ENCODE data around the gene LAIR1. TPM values are rescaled to one million over a fixed set of nuclear protein-coding genes. Genes with fewer than 3 reads are reported as not detected.

Gene LAIR1
- polyA plus RNA-seq, 1 of the 3 experiments (the other 2 are of a cell fraction): not detected

DNA sequence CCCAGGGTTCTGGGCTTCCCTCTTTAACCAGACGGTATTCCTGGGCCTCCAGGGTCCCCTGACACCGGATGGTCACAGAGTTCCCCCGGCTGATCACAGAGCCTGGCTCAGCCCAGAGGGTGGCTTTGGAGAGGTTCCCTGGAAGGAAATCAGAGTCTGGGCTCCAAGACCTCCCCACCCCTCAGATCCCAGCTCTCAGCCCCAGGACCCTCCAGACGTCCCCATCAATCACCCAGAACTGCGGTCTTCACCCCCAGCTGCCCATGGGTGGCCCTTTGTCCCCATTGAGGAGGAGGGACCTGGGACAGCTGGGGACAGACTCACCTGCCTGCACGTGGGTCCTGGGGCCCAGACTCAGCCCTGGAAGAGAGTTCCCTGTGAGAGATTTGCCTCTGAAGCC is 52.7 kb downstream of the LAIR1 start (continued):
- TF ChIP-seq CTCF (IDR thresholded peaks at IDR 0.05) (no peak), ZBTB33 (IDR thresholded peaks at IDR 0.05; ENCODE audit: borderline replicate concordance, low read depth) (no peak), TAF1 (IDR thresholded peaks at IDR 0.05; ENCODE audit: borderline replicate concordance, low read depth, low read length) (no peak), NFIC (IDR thresholded peaks at IDR 0.05; ENCODE audit: borderline replicate concordance) (no peak), YY1 (IDR thresholded peaks at IDR 0.05; ENCODE audit: low read depth) (no peak)
- TF ChIP-seq, protein P1, sequence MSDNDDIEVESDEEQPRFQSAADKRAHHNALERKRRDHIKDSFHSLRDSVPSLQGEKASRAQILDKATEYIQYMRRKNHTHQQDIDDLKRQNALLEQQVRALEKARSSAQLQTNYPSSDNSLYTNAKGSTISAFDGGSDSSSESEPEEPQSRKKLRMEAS (IDR thresholded peaks at IDR 0.05; ENCODE audit: low read depth): no peak

GRCh38 chr19:54311486-54311885 is 53.2 kb downstream of the LAIR1 start:
- ChIA-PET CTCF (interaction anchor here (1.0 to 1.9 kb wide), 2 partner anchors 9 to 13 kb away, joined by 3 to 12 read pairs; no protein-coding TSS in a partner anchor), POLR2A (no interaction called here)
- no peak for DNase-seq
- H3K79me2 ChIP-seq (ENCODE audit: insufficient read depth): no peaks in the 10 kb centered on the region
- H3K9ac ChIP-seq: no peak overlapping the region
- WGBS (ENCODE audit: low lambda C conversion rate): 3% methylated on average over 5 of the region's 5 CpGs
- H3F3A ChIP-seq (replicated peaks; ENCODE audit: insufficient read depth): no peaks in the 10 kb centered on the region
- no peak for TF ChIP-seq CTCF (IDR thresholded peaks at IDR 0.05)
- TF ChIP-seq, protein P2, sequence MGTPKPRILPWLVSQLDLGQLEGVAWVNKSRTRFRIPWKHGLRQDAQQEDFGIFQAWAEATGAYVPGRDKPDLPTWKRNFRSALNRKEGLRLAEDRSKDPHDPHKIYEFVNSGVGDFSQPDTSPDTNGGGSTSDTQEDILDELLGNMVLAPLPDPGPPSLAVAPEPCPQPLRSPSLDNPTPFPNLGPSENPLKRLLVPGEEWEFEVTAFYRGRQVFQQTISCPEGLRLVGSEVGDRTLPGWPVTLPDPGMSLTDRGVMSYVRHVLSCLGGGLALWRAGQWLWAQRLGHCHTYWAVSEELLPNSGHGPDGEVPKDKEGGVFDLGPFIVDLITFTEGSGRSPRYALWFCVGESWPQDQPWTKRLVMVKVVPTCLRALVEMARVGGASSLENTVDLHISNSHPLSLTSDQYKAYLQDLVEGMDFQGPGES (IDR thresholded peaks at IDR 0.05; ENCODE audit: low read depth, low read length): no peak
- no peak for TF ChIP-seq ELF1 (IDR thresholded peaks at IDR 0.05)
- TF ChIP-seq RAD21 (IDR thresholded peaks at IDR 0.05; ENCODE audit: low read length): no peak
- TF ChIP-seq TAF1 (IDR thresholded peaks at IDR 0.05; ENCODE audit: borderline replicate concordance, low read depth, low read length): no peak
- H4K20me1 ChIP-seq (ENCODE audit: insufficient read depth): no peaks in the 10 kb centered on the region
- H3K4me2 ChIP-seq: no peak overlapping the region
- H3K9me2 ChIP-seq: no peaks in the 10 kb centered on the region
- peaks cover 58% of the 10 kb centered on the region for H3K27me3 ChIP-seq (ENCODE audit: insufficient read depth)
- H2AFZ ChIP-seq (ENCODE audit: low read depth): no peak overlapping the region
- no peak overlapping the region for H3K27ac ChIP-seq (ENCODE audit: low read depth in 2 of 2, low read length in 1 of 2)
- no peaks in the 10 kb centered on the region for H3K9me3 ChIP-seq
- no peak overlapping the region for H3K4me3 ChIP-seq (ENCODE audit: low read depth in 2 of 2, low read length in 1 of 2)
- no peaks in the 10 kb centered on the region for H3K4me1 ChIP-seq (ENCODE audit: control insufficient read depth in 1 of 2, insufficient read depth in 2 of 2, low read depth in 1 of 2, low read length in 1 of 2)
- H3K36me3 ChIP-seq (replicated peaks in 1 of 2; ENCODE audit: control insufficient read depth in 1 of 2, insufficient read depth in 2 of 2, low read length in 1 of 2): no peaks in the 10 kb centered on the region
